ENCODE results near the gene LRRFIP2.

The LRRFIP2 gene

GRCh38 chr3:37170513-37170912 lies 3.9 kb downstream of the LRRFIP2 start:
- Histone ChIP-seq H3K9ac (peak overlapping the region; percentile 11; the same call in 1 of the 2 replicates), H3K9me3 (peaks cover 18% of the 10 kb centered on the region; the same call in 1 of the 2 replicates), H4K20me1 (peaks cover 25% of the 10 kb centered on the region; the same call in 1 of the 2 replicates), H3K36me3 (peaks cover 21% of the 10 kb centered on the region), H3K4me3 (no peak overlapping the region), H3K27ac (peak overlapping the region; percentile 16; the same call in 1 of the 2 replicates), H3K4me2 (peak overlapping the region; percentile 76), H3K4me1 (peaks cover 61% of the 10 kb centered on the region), H3K27me3 (no peaks in the 10 kb centered on the region)
- no peak for TF ChIP-seq Cebpa-rat (IDR thresholded peaks at IDR 0.05)

GRCh38 chr3:37170060-37170459 lies 4.3 kb downstream of the LRRFIP2 start:
- TF ChIP-seq Cebpa-rat (IDR thresholded peaks at IDR 0.05) = no peak
- Histone ChIP-seq H3K4me2 (peak overlapping the region; percentile 76), H3K27me3 (no peaks in the 10 kb centered on the region), H4K20me1 (peaks cover 20% of the 10 kb centered on the region; the same call in 1 of the 2 replicates), H3K27ac (no peak overlapping the region), H3K4me1 (peaks cover 58% of the 10 kb centered on the region), H3K4me3 (no peak overlapping the region), H3K9me3 (peaks cover 21% of the 10 kb centered on the region; the same call in 1 of the 2 replicates), H3K9ac (no peak overlapping the region), H3K36me3 (peaks cover 21% of the 10 kb centered on the region)

- H3K9ac ChIP-seq = no peak overlapping the region
- H3K27ac ChIP-seq = no peak overlapping the region
- peaks cover 11% of the 10 kb centered on the region; the same call in 1 of the 2 replicates for H4K20me1 ChIP-seq
- H3K4me2 ChIP-seq = no peak overlapping the region
- H3K27me3 ChIP-seq = no peaks in the 10 kb centered on the region
- peaks cover 31% of the 10 kb centered on the region; the same call in 1 of the 2 replicates for H3K9me3 ChIP-seq
- TF ChIP-seq Cebpa-rat (IDR thresholded peaks at IDR 0.05) = no peak
- H3K4me1 ChIP-seq = peaks cover 54% of the 10 kb centered on the region
- peaks cover 21% of the 10 kb centered on the region for H3K36me3 ChIP-seq
- H3K4me3 ChIP-seq = no peak overlapping the region
These were observed 5.5 kb downstream of the LRRFIP2 start for GRCh38 chr3:37168896-37169295.

GRCh38 chr3:37163262-37164015 lies 10.9 kb downstream of the LRRFIP2 start:
- Histone ChIP-seq H3K4me2 (peak overlapping the region; percentile 58), H3K9ac (no peak overlapping the region; the same call in 1 of the 2 replicates)

GRCh38 chr3:37162501-37163245 lies 11.7 kb downstream of the LRRFIP2 start:
- peak overlapping the region; percentile 55; the same call in 1 of the 2 replicates for H3K27ac ChIP-seq
- no peak for TF ChIP-seq Cebpa-rat (IDR thresholded peaks at IDR 0.05)
- peaks cover 42% of the 10 kb centered on the region for H3K36me3 ChIP-seq
- no peaks in the 10 kb centered on the region for H3K27me3 ChIP-seq
- H3K4me1 ChIP-seq = peaks cover 25% of the 10 kb centered on the region
- H3K4me3 ChIP-seq = no peak overlapping the region
- H3K9ac ChIP-seq = no peak overlapping the region; the same call in 1 of the 2 replicates
- H3K4me2 ChIP-seq = peak overlapping the region; percentile 58
- H3K9me3 ChIP-seq = peaks cover 36% of the 10 kb centered on the region; the same call in 1 of the 2 replicates
- H4K20me1 ChIP-seq = no peaks in the 10 kb centered on the region

More at GRCh38 chr3:37163262-37164015, 10.9 kb downstream of the LRRFIP2 start:
- H3K9me3 ChIP-seq = peaks cover 36% of the 10 kb centered on the region; the same call in 1 of the 2 replicates
- no peaks in the 10 kb centered on the region for H4K20me1 ChIP-seq
- peak overlapping the region; percentile 55; the same call in 1 of the 2 replicates for H3K27ac ChIP-seq
- peaks cover 45% of the 10 kb centered on the region for H3K36me3 ChIP-seq
- TF ChIP-seq Cebpa-rat (IDR thresholded peaks at IDR 0.05) = no peak
- H3K4me3 ChIP-seq = no peak overlapping the region
- H3K4me1 ChIP-seq = peaks cover 25% of the 10 kb centered on the region
- H3K27me3 ChIP-seq = no peaks in the 10 kb centered on the region

- no peak overlapping the region for H3K9ac ChIP-seq
- H3K27ac ChIP-seq = no peak overlapping the region
- H3K36me3 ChIP-seq = peaks cover 34% of the 10 kb centered on the region
- no peak overlapping the region for H3K4me2 ChIP-seq
- H4K20me1 ChIP-seq = no peaks in the 10 kb centered on the region
- TF ChIP-seq Cebpa-rat (IDR thresholded peaks at IDR 0.05) = no peak
- H3K4me1 ChIP-seq = peaks cover 25% of the 10 kb centered on the region
- peaks cover 23% of the 10 kb centered on the region; the same call in 1 of the 2 replicates for H3K9me3 ChIP-seq
- no peaks in the 10 kb centered on the region for H3K27me3 ChIP-seq
- H3K4me3 ChIP-seq = no peak overlapping the region
These were observed 13.0 kb downstream of the LRRFIP2 start for GRCh38 chr3:37161351-37161750.

GRCh38 chr3:37155782-37156181 lies 18.6 kb downstream of the LRRFIP2 start:
- Histone ChIP-seq H3K27me3 (no peaks in the 10 kb centered on the region), H3K36me3 (peaks cover 40% of the 10 kb centered on the region), H3K4me1 (no peaks in the 10 kb centered on the region), H4K20me1 (no peaks in the 10 kb centered on the region), H3K4me2 (no peak overlapping the region), H3K9ac (no peak overlapping the region), H3K9me3 (0 out of 2 replicates have a peak, but pooled peaks cover 2% of the 10 kb centered on the region), H3K27ac (no peak overlapping the region), H3K4me3 (no peak overlapping the region)
- no peak for TF ChIP-seq Cebpa-rat (IDR thresholded peaks at IDR 0.05)

GRCh38 chr3:37154668-37155314 lies 19.6 kb downstream of the LRRFIP2 start:
- Histone ChIP-seq H3K9ac (no peak overlapping the region), H3K36me3 (peaks cover 35% of the 10 kb centered on the region), H3K4me3 (no peak overlapping the region), H3K4me2 (no peak overlapping the region), H3K27ac (no peak overlapping the region), H3K9me3 (no peaks in the 10 kb centered on the region), H3K27me3 (no peaks in the 10 kb centered on the region), H4K20me1 (no peaks in the 10 kb centered on the region), H3K4me1 (no peaks in the 10 kb centered on the region)
- TF ChIP-seq Cebpa-rat (IDR thresholded peaks at IDR 0.05) = no peak

GRCh38 chr3:37150621-37151020 lies 23.8 kb downstream of the LRRFIP2 start:
- H3K4me3 ChIP-seq = no peak overlapping the region
- no peak for TF ChIP-seq Cebpa-rat (IDR thresholded peaks at IDR 0.05)
- H3K9me3 ChIP-seq = no peaks in the 10 kb centered on the region
- H4K20me1 ChIP-seq = no peaks in the 10 kb centered on the region
- H3K27ac ChIP-seq = no peak overlapping the region
- no peaks in the 10 kb centered on the region for H3K27me3 ChIP-seq
- no peak overlapping the region for H3K9ac ChIP-seq
- H3K4me1 ChIP-seq = no peaks in the 10 kb centered on the region
- H3K36me3 ChIP-seq = peaks cover 54% of the 10 kb centered on the region
- H3K4me2 ChIP-seq = no peak overlapping the region

All from BLaER1 (cell line).